Pancreas (tissue), 10 donors: Measurements from ENCODE around the gene SELPLG. TPM values are rescaled to one million over a fixed set of nuclear protein-coding genes. Genes with fewer than 3 reads are reported as not detected.

ENCODE experiments used
- ATAC-seq, 4 donors: fragments of 200-7000 bp; cut with Tn5 transposase; one replicate each; pipeline versions ENCODE4 v1.8.0 to v1.9.1; 2020; ENCODE audit warnings: mild to moderate bottlenecking in 4 of 4, moderate library complexity in 4 of 4
- DNase-seq, 6 donors: peaks; one replicate each; pipeline ENCODE4 v3.0.0-alpha.2; 2020
- FAIRE-seq: peaks from 2 replicates; lab custom pipeline; 2012; peaks lifted over from hg19 to GRCh38; lab: Jason Lieb, UNC
- H3K27ac ChIP-seq, 4 donors: fragments of 200-600 bp; sonication (generic); 1 replicate in 3 of 4; 2 replicates in 1 of 4; pipeline versions ENCODE4 v1.5.0 to v1.8.0; 2020
- H3K27me3 ChIP-seq, 4 donors: fragments of 200-600 bp; one replicate each; pipeline ENCODE4 v1.8.0; 2021
- H3K36me3 ChIP-seq, 3 donors: fragments of 200-600 bp; sonication (generic) in 1 of 3; one replicate each; pipeline versions ENCODE4 v1.5.0 to v1.8.0; 2020 to 2021
- H3K4me1 ChIP-seq, 3 donors: fragments of 200-600 bp; one replicate each; pipeline ENCODE4 v1.8.0; 2021
- H3K4me3 ChIP-seq, 4 donors: fragments of 200-600 bp; sonication (generic) in 2 of 4; one replicate each; pipeline versions ENCODE4 v1.5.0 to v1.8.0; 2020 to 2021
- H3K9me3 ChIP-seq, 4 donors: fragments of 200-600 bp; one replicate each; pipeline ENCODE4 v1.8.0; 2021
- WGBS, 2 donors: extraction: QIAGEN DNeasy Blood & Tissue Kit; methylation state at CpG; one replicate each; pipeline ENCODE4 v1.1.7; 2013; 5-methylcytosine and 5-hydroxymethylcytosine counted together
- intact Hi-C, 3 donors: fragments of 100-400 bp; cut with DNase I; formaldehyde crosslinking; loops; one replicate each; pipeline versions ENCODE4 v1.11.1 to v1.14.2; 2022
- polyA plus RNA-seq, 2 donors: library from polyadenylated mRNA; stranded (reverse); fragments of 200-250 nt; gene quantifications; one replicate each; pipeline ENCODE4 v1.2.3, GENCODE V29; 2013
- total RNA-seq, 6 donors: library from RNA; stranded (reverse); fragmentation: NEBNext Ultra II Directional in 4 of 6; extraction: Animal tissue kit (Norgen Biotek cat#: 25700) in 4 of 6; gene quantifications; one replicate each; pipeline versions ENCODE4 v1.2.1 to v1.2.4, GENCODE V29; 2021 to 2023
- TF ChIP-seq, protein P1 (sequence below), 4 donors: fragments of 200-600 bp; sonication (generic) in 3 of 4; IDR thresholded peaks; one replicate each; pipeline versions ENCODE4 v1.5.0 to v1.8.0; 2021; ENCODE audit warnings: antibody characterized with exemption in 4 of 4
- donor health status: healthy with polysubstance abuse.
- donor health status: DM: no; HTN: no; CAD: no; lungs with moderate emphysema.
- donor health status: DM: no; HTN: no; CAD: no.
- donor health status: control.
- donor health status: control.
- donor health status: Bipolar disorder and iron deficiency.
- donor health status: DM: yes; HTN: yes; CAD: no.
- donor health status: DM: no; HTN: no; CAD: no.
- donor health status: DM: no; HTN: no; CAD: no.
- donor health status: DM: yes; HTN: yes; CAD: no.

Gene SELPLG
- total and polyA plus RNA-seq, 8 donors, result 0.28 to 9.5 (median 1.2) TPM

DNA sequence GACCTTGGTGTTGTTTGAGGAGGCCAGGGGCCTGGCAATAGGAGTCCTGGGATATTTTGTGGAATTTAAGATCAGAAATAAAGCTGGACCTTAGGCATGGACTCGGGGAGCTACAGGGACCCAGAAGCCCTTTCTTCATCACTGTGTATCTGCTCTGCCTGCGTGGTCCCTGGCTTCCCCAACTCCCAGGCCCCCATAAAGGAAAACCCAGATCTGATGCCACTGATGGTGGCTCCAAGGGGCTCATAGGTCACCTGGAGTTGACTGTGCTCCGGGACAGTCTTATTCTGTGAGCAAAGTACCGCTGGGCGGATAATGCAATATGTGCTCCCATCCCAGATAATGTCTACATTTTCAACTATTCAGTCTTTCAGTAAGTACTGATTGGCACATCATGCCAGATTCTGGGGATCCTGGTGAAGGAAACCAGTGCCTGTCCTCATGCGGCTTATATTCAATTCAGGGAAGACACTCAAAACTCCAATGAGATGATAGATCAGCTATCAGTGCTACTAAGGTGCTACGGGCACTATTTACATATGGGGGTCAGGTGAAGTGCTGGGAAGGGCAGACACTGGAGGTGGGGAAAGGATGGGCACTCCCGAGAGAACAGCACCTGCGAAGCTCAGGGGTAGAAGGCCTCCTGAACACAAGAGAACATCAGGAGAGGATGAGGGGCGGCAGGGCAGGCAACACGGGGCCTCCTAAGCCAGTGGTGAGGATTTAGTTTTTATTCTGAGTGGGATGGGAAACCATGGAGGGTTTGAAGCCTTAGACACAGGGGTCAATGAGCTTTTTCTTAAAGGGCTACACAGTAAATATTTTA lies 5.5 kb upstream of the SELPLG start:
- no peak for FAIRE-seq

DNA sequence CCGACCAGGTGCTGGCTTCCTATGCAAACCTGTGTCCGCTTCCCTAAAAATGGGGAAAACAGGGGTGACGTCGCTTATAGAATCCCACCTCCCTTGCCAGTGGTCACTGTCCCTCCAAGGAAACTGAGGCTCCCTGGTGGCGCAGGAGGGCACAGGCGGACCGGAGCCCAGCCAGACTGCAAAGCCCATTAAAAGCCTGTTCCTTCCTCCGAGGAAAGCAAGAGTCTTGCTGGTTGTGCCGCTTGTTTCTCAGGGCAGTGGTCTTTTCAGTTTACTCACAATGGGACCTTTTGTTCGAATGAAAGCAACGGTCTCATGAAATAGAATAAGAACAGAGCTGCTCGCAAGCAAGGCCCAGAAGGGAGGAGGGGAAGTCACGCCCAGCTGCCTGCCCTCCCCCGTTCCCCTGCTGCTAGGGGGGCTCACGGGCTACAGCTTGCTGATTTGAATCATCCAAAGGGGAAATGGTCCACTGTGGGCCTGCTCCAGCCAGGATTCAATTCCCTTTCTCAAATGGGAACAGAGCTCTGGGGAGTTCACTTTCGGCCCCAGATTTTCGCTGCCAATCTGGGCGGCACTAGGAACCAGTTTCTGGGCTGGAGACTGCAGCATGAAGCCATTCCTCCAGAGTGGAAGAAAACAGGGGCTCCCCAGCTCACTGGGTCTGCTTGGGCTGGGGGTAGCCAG lies 4.6 kb upstream of the SELPLG start:
- FAIRE-seq (no peak), ATAC-seq (peak in 2 of 4 donors; percentile 24 to 37), DNase-seq (peak in 1 of 6 donors; percentile 54)
- no peaks in the 10 kb centered on the region for H3K27me3 ChIP-seq
- H3K4me3 ChIP-seq, result no peak overlapping the region
- no peaks in the 10 kb centered on the region for H3K9me3 ChIP-seq
- intact Hi-C loops, result no loop called here
- TF ChIP-seq, protein P1, sequence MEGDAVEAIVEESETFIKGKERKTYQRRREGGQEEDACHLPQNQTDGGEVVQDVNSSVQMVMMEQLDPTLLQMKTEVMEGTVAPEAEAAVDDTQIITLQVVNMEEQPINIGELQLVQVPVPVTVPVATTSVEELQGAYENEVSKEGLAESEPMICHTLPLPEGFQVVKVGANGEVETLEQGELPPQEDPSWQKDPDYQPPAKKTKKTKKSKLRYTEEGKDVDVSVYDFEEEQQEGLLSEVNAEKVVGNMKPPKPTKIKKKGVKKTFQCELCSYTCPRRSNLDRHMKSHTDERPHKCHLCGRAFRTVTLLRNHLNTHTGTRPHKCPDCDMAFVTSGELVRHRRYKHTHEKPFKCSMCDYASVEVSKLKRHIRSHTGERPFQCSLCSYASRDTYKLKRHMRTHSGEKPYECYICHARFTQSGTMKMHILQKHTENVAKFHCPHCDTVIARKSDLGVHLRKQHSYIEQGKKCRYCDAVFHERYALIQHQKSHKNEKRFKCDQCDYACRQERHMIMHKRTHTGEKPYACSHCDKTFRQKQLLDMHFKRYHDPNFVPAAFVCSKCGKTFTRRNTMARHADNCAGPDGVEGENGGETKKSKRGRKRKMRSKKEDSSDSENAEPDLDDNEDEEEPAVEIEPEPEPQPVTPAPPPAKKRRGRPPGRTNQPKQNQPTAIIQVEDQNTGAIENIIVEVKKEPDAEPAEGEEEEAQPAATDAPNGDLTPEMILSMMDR (IDR thresholded peaks at IDR 0.05), result no peak
- H3K4me1 ChIP-seq, result no peaks in the 10 kb centered on the region
- WGBS, 2 donors, result 28 to 30% methylated on average over 18 of the region's 18 CpGs
- no peaks in the 10 kb centered on the region for H3K36me3 ChIP-seq
- no peak overlapping the region for H3K27ac ChIP-seq

More for the DNA sequence above, 5.5 kb upstream of the SELPLG start:
- no peak overlapping the region for H3K4me3 ChIP-seq
- 71 to 75% methylated on average over 11 of the region's 11 CpGs for WGBS, 2 donors
- H3K27ac ChIP-seq, result no peak overlapping the region
- ATAC-seq, result no peak
- TF ChIP-seq, protein P1 (IDR thresholded peaks at IDR 0.05), result no peak
- DNase-seq, result no peak
- no peaks in the 10 kb centered on the region for H3K9me3 ChIP-seq
- intact Hi-C loops, result no loop called here
- no peaks in the 10 kb centered on the region for H3K36me3 ChIP-seq
- no peaks in the 10 kb centered on the region for H3K27me3 ChIP-seq
- H3K4me1 ChIP-seq, result no peaks in the 10 kb centered on the region

DNA sequence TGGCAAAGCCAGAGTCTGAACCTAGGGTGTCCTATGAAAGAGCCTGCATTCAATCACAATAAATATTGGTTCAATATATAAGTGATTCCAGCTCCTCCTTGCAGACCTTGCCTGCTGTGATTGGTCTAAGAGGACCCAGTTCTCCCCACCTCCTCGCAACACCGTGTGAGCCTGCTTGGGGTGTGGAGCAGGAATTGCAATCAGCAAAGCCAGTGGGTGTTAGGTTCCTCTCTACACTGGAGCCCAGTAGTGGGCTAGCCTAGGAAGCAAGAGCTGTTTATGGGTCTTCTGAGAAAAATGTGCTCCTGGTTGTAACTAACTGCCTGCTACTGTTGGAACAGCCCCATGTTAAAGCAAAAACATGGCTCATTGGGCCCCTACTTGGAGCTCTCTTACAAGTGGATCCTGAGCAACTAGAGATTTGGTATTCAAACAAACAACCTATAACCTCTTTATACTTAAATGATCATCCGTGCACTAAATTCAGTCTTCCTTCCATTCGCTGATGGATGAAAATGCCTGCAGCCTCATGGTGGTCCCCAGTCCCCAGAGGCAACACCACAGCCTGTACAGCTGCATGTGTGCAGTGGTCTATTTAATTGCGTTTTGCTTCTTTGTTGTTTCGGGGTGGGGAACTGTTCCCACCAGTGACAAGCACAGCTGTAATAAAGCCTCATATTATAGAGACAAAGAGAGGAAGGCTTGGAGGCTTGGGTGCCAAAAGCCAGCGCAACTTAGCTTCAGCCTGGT lies 3.7 kb upstream of the SELPLG start:
- H3K36me3 ChIP-seq, result no peaks in the 10 kb centered on the region
- WGBS, 2 donors, result 66 to 67% methylated on average over 7 of the region's 7 CpGs
- DNase-seq (no peak), FAIRE-seq (no peak), ATAC-seq (no peak)
- H3K27ac ChIP-seq, result no peak overlapping the region
- H3K9me3 ChIP-seq, result no peaks in the 10 kb centered on the region
- H3K4me1 ChIP-seq, result no peaks in the 10 kb centered on the region
- H3K27me3 ChIP-seq, result no peaks in the 10 kb centered on the region
- intact Hi-C loops, result no loop called here
- TF ChIP-seq, protein P1 (IDR thresholded peaks at IDR 0.05), result no peak
- no peak overlapping the region for H3K4me3 ChIP-seq

DNA sequence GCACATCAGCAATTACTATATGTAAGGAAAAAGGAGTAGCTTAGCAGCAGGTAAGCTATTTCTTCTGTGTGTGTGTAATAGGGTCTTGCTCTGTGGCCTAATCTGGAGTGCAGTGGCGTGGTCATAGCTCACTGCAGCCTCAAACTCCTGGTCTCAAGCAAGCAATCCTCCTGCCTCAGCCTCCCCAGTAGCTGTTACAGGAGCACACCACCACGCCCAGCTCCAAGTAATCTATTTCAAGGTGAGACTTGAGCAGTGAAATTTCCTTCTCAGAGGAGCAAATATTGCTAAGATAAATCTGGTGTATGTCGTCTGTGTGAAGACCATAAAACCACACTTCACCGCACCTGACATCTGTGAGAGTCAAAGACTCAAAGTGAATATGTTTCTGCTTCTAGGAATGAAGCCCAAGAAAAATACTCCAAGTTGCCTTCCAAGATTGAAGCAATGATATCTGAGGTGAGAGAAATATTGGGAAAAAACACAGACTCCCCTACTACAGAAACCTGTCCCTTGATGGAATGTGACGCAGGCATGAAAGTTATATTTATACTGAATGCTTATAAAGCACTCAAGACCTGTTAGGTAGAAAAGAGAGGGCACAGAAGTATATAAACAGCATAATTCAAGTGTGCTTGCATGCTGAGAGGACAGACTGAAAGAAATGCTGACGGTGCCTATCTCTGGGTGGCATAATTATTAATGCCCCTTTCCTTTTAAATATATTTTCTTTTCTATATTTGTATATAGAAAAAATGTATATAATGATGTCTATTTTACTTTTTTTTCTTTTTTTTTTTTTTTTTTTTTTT lies 2.5 kb upstream of the SELPLG start:
- no peak for FAIRE-seq
- no peak for DNase-seq
- Histone ChIP-seq H3K9me3 (no peaks in the 10 kb centered on the region), H3K27me3 (no peaks in the 10 kb centered on the region), H3K27ac (no peak overlapping the region), H3K4me3 (no peak overlapping the region), H3K4me1 (no peaks in the 10 kb centered on the region), H3K36me3 (no peaks in the 10 kb centered on the region)
- 77 to 81% methylated on average over 6 of the region's 6 CpGs for WGBS, 2 donors
- TF ChIP-seq, protein P1 (IDR thresholded peaks at IDR 0.05), result no peak
- intact Hi-C loops, result no loop called here
- no peak for ATAC-seq
